HG02678 (cell line): ENCODE measurements around the gene RDH13.
A peak's percentile ranks its signal among the peaks of the same experiment; 100 is the strongest.
"Not testable (repeated sequence)": the region's sequence is repeated elsewhere in the genome, so short reads cannot be mapped to it uniquely, and the experiment has no call there.

Experiments used
- ATAC-seq: cut with Tn5 transposase; IDR thresholded peaks from one replicate; pipeline ENCODE4 v1.9.1; 2021; ENCODE audit warnings: mild to moderate bottlenecking, moderate library complexity; ENCODE audit not compliant: unreplicated experiment

RDH13 gene

GRCh38 chr19:55062735-55063491 lies at the start of gene RDH13:
RDH13 (minus strand) TSS chr19:55063148; CDS start chr19:55063032, 116 bp downstream.
- ATAC-seq: peak; percentile 92

- ATAC-seq: no peak
Observed at GRCh38 chr19:55112246-55112776, 49.4 kb upstream of the RDH13 start.

- ATAC-seq: no peak
Observed at GRCh38 chr19:55111238-55111831, 48.4 kb upstream of the RDH13 start.

GRCh38 chr19:55109527-55110291 lies 46.8 kb upstream of the RDH13 start:
- ATAC-seq: no peak

- ATAC-seq: not testable (repeated sequence)
Observed at GRCh38 chr19:55107252-55107651, 44.3 kb upstream of the RDH13 start.

GRCh38 chr19:55106591-55106990 lies 43.6 kb upstream of the RDH13 start:
- ATAC-seq: no peak

- ATAC-seq: no peak
Observed at GRCh38 chr19:55105237-55105636, 42.3 kb upstream of the RDH13 start.

GRCh38 chr19:55103190-55103589 lies 40.2 kb upstream of the RDH13 start:
- ATAC-seq: no peak

- ATAC-seq: no peak
Observed at GRCh38 chr19:55101261-55101660, 38.3 kb upstream of the RDH13 start.

- ATAC-seq: no peak
Observed at GRCh38 chr19:55099557-55100506, 36.9 kb upstream of the RDH13 start.

GRCh38 chr19:55098716-55099556 lies 36.0 kb upstream of the RDH13 start:
- ATAC-seq: no peak

GRCh38 chr19:55097864-55098715 lies 35.1 kb upstream of the RDH13 start:
- ATAC-seq: no peak

GRCh38 chr19:55096061-55096701 lies 33.2 kb upstream of the RDH13 start:
- no peak for ATAC-seq

- no peak for ATAC-seq
Observed at GRCh38 chr19:55095260-55096060, 32.5 kb upstream of the RDH13 start.

- ATAC-seq: no peak
Observed at GRCh38 chr19:55094456-55095259, 31.7 kb upstream of the RDH13 start.
